WTC11 (cell line): Measurements from ENCODE around the gene RPL12. TPM values are rescaled to one million over a fixed set of nuclear protein-coding genes. Genes with fewer than 3 reads are reported as not detected.

Experiments used
- ATAC-seq: fragments of 200-7000 bp; cut with Tn5 transposase; 2 replicates; pipeline ENCODE4 v1.10.0; 2021; ENCODE audit warnings: mild to moderate bottlenecking, moderate library complexity
- CTCF ChIA-PET: fragments of 300-600 bp; sonication (Branson Sonifier 250); formaldehyde crosslinking; loops from one replicate; lab custom pipeline; 2021; ENCODE audit warnings: antibody characterized with exemption; lab: Charles Lee
- POLR2A ChIA-PET: fragments of 350-600 bp; sonication (Branson Sonifier 250); formaldehyde crosslinking; loops from one replicate; lab custom pipeline; 2021; ENCODE audit warnings: antibody characterized with exemption; lab: Charles Lee
- DNase-seq: peaks from one replicate; pipeline ENCODE4 v3.0.0; 2021; ENCODE audit warnings: low spot score
- H3K27ac Mint-ChIP-seq: 2 replicates; pipeline ENCODE4 v1.8.0; 2021; ENCODE audit warnings: mixed read lengths
- H3K27me3 Mint-ChIP-seq: 2 replicates; pipeline ENCODE4 v1.8.0; 2021; ENCODE audit warnings: low read depth, mild to moderate bottlenecking, moderate library complexity, mixed read lengths
- H3K36me3 Mint-ChIP-seq: 2 replicates; pipeline ENCODE4 v1.8.0; 2021; ENCODE audit warnings: mixed read lengths
- H3K4me1 Mint-ChIP-seq: 2 replicates; pipeline ENCODE4 v1.8.0; 2022; ENCODE audit warnings: mixed read lengths
- H3K4me3 Mint-ChIP-seq: 2 replicates; pipeline ENCODE4 v1.8.0; 2021; ENCODE audit warnings: mild to moderate bottlenecking, moderate library complexity, mixed read lengths
- H3K9me3 Mint-ChIP-seq: 2 replicates; pipeline ENCODE4 v1.8.0; 2021; ENCODE audit warnings: mixed read lengths
- CBFB ChIP-seq: sonication (generic); formaldehyde crosslinking; IDR thresholded peaks from 2 replicates; pipeline ENCODE4 v1.8.1; 2022; ENCODE audit warnings: mild to moderate bottlenecking, low read depth, missing genetic modification reagents
- JUN ChIP-seq: sonication (generic); formaldehyde crosslinking; IDR thresholded peaks from 2 replicates; pipeline ENCODE4 v1.8.0; 2023; ENCODE audit warnings: mild to moderate bottlenecking, missing genetic modification reagents
- ZNF138 ChIP-seq: sonication (generic); formaldehyde crosslinking; conservative IDR thresholded peaks from 2 replicates; pipeline ENCODE4 v1.8.1; 2022; ENCODE audit warnings: mild to moderate bottlenecking, moderate library complexity, missing genetic modification reagents
- ZNF232 ChIP-seq: sonication (generic); formaldehyde crosslinking; IDR thresholded peaks from 2 replicates; pipeline ENCODE4 v1.8.0; 2022; ENCODE audit warnings: mild to moderate bottlenecking, missing genetic modification reagents
- total RNA-seq: library from RNA; stranded (reverse); gene quantifications from 3 replicates; pipeline ENCODE4 v1.2.3, GENCODE V29; 2021
- TF ChIP-seq, protein P1 (sequence below): sonication (generic); formaldehyde crosslinking; IDR thresholded peaks from 2 replicates; pipeline ENCODE4 v1.8.1; 2022; ENCODE audit warnings: low read depth, mild to moderate bottlenecking, moderate library complexity, missing genetic modification reagents, borderline replicate concordance
- TF ChIP-seq, protein P2 (sequence below): sonication (generic); formaldehyde crosslinking; IDR thresholded peaks from 2 replicates; pipeline ENCODE4 v1.8.1; 2023; ENCODE audit warnings: mild to moderate bottlenecking, missing genetic modification reagents
- TF ChIP-seq, protein P3 (sequence below): sonication (generic); formaldehyde crosslinking; IDR thresholded peaks from 2 replicates; pipeline ENCODE4 v1.8.1; 2023; ENCODE audit warnings: mild to moderate bottlenecking, missing genetic modification reagents

The RPL12 gene
- total RNA-seq, 1 experiment from 2014 or later: 1,902 TPM

DNA sequence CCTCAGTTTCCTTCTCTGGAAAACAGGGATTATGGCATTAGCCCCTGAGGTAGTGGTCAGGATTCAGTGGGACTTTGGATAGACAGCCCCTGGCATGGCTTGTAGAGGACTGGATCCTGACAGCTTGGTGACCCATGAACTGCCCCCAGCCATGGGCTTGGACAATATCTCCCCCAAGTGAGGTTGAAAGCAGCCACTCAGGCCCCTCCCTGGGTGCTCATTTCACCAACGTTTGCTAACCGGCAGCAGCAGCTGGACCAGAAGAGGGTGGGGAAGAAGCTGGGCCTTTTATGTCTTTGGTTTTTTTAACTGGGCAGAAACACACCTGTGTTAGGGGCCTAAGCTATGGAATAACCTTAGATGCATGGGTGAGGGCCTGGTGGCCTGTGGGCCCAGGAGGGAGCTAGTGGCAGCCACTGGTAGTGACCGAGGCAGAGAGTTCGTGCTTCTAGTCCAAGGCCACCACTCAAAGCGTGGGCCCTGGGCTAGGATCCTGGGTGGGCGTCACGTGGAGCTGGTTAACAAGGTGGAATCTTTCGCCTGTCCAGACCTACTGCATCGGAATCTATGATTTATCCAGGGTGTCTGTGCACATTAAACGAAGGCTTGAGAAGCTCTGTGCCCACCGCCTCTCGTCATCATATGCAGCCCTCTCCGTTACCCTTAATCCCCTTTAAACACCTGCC lies 52.3 kb downstream of the RPL12 start:
- ChIA-PET CTCF (interaction anchor here (0.8 to 3.7 kb wide), 5 partner anchors 20 to 188 kb away, joined by 3 to 37 read pairs (median 3); no protein-coding TSS in a partner anchor), POLR2A (interaction anchor here (0.6 kb wide), 1 partner anchor 45 kb away, joined by 3 read pairs; no protein-coding TSS in a partner anchor)
- TF ChIP-seq, protein P1, sequence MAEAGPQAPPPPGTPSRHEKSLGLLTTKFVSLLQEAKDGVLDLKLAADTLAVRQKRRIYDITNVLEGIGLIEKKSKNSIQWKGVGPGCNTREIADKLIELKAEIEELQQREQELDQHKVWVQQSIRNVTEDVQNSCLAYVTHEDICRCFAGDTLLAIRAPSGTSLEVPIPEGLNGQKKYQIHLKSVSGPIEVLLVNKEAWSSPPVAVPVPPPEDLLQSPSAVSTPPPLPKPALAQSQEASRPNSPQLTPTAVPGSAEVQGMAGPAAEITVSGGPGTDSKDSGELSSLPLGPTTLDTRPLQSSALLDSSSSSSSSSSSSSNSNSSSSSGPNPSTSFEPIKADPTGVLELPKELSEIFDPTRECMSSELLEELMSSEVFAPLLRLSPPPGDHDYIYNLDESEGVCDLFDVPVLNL (CRISPR knock-in tag): 0 out of 2 replicates have a peak, but pooled peaks have one; percentile 53
- TF ChIP-seq, protein P2, sequence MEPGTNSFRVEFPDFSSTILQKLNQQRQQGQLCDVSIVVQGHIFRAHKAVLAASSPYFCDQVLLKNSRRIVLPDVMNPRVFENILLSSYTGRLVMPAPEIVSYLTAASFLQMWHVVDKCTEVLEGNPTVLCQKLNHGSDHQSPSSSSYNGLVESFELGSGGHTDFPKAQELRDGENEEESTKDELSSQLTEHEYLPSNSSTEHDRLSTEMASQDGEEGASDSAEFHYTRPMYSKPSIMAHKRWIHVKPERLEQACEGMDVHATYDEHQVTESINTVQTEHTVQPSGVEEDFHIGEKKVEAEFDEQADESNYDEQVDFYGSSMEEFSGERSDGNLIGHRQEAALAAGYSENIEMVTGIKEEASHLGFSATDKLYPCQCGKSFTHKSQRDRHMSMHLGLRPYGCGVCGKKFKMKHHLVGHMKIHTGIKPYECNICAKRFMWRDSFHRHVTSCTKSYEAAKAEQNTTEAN (CRISPR knock-in tag): no peak
- Mint-ChIP-seq H3K27me3 (peaks cover 17% of the 10 kb centered on the region), H3K36me3 (no peaks in the 10 kb centered on the region), H3K4me3 (peak overlapping the region; percentile 80), H3K9me3 (no peaks in the 10 kb centered on the region), H3K27ac (no peak overlapping the region), H3K4me1 (peaks cover 13% of the 10 kb centered on the region)
- no peak for DNase-seq
- no peak for ATAC-seq

DNA sequence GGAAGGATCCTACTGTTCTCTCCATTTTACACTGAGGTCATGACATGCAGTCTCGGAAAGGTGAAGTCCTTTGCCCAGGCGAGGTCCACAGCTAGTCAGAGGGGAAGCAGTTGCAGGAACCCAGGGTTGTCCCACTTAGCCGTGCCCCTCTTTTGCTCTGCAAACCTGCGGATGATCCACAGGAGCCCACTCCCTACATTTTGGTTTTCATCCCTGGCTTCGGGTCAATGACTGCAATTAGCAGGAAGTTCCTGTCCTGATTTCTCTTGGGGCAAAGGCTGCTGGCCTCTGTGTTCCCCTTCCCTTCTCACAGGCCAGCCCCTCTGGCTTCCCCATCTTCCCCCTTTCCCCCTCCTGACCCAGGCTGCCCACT lies 52.9 kb downstream of the RPL12 start:
- ChIA-PET POLR2A (interaction anchor here (2.1 kb wide), 1 partner anchor 29 kb away, joined by 6 read pairs; no protein-coding TSS in a partner anchor), CTCF (interaction anchor here (1.3 to 3.7 kb wide), 6 partner anchors 20 to 451 kb away, joined by 3 to 37 read pairs (median 8); no protein-coding TSS in a partner anchor)
- no peak for TF ChIP-seq CBFB (CRISPR knock-in tag)
- TF ChIP-seq ZNF138 (CRISPR knock-in tag): no peak
- TF ChIP-seq, protein P3, sequence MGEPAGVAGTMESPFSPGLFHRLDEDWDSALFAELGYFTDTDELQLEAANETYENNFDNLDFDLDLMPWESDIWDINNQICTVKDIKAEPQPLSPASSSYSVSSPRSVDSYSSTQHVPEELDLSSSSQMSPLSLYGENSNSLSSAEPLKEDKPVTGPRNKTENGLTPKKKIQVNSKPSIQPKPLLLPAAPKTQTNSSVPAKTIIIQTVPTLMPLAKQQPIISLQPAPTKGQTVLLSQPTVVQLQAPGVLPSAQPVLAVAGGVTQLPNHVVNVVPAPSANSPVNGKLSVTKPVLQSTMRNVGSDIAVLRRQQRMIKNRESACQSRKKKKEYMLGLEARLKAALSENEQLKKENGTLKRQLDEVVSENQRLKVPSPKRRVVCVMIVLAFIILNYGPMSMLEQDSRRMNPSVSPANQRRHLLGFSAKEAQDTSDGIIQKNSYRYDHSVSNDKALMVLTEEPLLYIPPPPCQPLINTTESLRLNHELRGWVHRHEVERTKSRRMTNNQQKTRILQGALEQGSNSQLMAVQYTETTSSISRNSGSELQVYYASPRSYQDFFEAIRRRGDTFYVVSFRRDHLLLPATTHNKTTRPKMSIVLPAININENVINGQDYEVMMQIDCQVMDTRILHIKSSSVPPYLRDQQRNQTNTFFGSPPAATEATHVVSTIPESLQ (CRISPR knock-in tag): no peak
- TF ChIP-seq JUN (CRISPR knock-in tag): no peak
- TF ChIP-seq ZNF232: no peak
- Mint-ChIP-seq H3K27me3 (peaks cover 17% of the 10 kb centered on the region), H3K4me1 (peaks cover 13% of the 10 kb centered on the region), H3K4me3 (peak overlapping the region; percentile 80), H3K27ac (no peak overlapping the region), H3K9me3 (no peaks in the 10 kb centered on the region), H3K36me3 (no peaks in the 10 kb centered on the region)
- no peak for ATAC-seq
- no peak for DNase-seq

Other genes starting within 250 kb of the RPL12 start
- 17.8 to 22.4 TPM (median 20.3 TPM) in 3 replicates for gene GARNL3, start 186.6 kb downstream of the RPL12 start, total RNA-seq
- 30.2 to 37.4 TPM (median 33.9 TPM) in 3 replicates for gene SLC2A8, start 54.2 kb downstream of the RPL12 start, total RNA-seq
- gene ZNF79, start 27.0 kb downstream of the RPL12 start, total RNA-seq: 7.6 to 9.0 TPM (median 7.7 TPM) in 3 replicates
- 24.6 to 32.4 TPM (median 28.8 TPM) in 3 replicates for gene LRSAM1, start 104 bp upstream of the RPL12 start, total RNA-seq
- 37.1 to 45.6 TPM (median 40.3 TPM) in 3 replicates for gene STXBP1, start 160.9 kb upstream of the RPL12 start, total RNA-seq